Midbrain (tissue), 1 donor: Measurements from ENCODE around the gene NRF1.

Experiments used
- DNase-seq: peaks from one replicate; lab custom pipeline; 2025; lab: John Stamatoyannopoulos, UW

The NRF1 gene

GRCh38 chr7:129771201-129771927, 159.8 kb downstream of the NRF1 start:
- DNase-seq = no peak

DNA sequence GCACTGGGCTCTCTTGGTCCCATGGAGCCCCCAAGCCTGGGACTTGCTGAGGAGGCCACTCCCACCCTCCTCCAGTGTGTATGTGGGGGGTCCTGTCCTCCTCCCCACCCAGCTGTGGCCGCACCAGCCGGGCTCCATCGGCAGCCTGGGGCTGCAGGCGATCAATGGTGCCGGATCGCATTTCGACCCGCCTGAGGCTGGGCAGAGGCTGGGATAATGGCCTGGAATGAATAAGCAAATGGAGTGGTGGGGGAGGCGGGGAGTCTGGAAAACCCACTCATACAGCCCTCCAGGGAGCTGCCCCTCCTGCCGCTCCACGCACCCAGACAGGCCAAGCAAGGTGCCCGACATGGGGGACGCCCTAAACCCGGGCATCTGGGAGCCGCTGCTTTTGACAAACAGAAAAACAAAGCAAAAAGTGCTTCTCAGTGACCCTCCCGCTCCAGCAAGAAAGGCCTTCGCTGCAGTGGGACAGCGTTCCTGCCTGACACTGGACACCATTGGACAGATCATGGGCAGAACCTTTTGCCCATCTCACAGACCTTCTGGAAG, 160.5 kb downstream of the NRF1 start:
- no peak for DNase-seq

- no peak for DNase-seq
Observed at GRCh38 chr7:129772646-129773280, 161.2 kb downstream of the NRF1 start.

GRCh38 chr7:129773328-129773731, 161.8 kb downstream of the NRF1 start:
- no peak for DNase-seq

GRCh38 chr7:129773871-129774270, 162.4 kb downstream of the NRF1 start:
- no peak for DNase-seq

DNA sequence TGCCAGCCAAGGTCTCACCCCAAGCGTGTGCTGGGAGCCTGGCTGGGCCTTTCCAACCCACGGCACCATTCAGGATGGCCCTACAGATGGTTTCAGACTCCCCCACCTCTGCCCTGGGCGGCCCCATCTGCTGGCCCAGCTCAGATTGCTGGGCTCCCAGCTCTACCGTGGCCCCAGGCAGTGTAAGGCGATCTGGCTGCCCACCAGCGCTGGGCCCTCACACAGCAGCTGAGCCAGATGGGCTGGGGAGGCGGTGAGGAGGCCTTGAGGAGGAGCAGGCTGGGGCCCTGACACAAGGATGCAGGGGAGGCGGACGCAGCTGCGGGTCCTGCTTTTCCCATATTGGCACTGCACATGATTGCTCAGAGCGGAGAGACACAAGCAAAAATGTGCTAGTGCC, 162.8 kb downstream of the NRF1 start:
- no peak for DNase-seq

- no peak for DNase-seq
Observed at GRCh38 chr7:129774871-129775694, 163.6 kb downstream of the NRF1 start.

DNA sequence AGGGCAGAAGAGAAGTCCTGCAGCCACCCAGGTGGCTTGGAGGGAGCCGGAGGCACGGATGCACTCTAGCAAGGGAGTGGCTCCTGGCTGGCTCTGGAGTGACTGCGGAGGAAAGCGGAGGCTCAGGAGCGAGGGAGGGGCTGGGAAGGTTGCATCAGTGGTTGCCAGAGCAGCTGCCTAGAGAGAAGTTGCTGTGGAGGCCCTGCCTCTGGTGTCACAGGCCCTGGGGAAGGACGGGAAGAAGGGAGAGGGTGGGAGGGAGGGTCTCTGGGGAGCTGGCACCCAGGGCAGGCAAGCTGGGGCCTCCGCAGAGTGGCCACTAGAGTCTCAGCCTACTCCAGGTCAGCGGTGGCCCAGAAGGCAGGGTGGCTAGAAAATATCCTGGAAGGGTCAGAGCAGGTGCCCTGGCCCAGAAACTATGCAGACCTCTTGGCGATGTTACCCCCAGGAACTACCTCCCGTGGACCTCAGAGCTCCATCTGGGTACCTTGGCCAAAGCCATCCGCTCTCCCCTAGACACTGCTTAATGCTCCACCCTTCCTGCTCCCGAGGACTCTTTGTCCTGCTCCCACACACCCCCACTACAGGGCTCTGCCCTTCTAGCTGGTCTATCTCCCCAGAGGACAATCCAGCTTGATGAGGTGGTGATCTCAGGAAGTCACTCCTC, 164.3 kb downstream of the NRF1 start:
- no peak for DNase-seq

- DNase-seq = no peak
Observed at GRCh38 chr7:129776362-129776722, 164.8 kb downstream of the NRF1 start.

GRCh38 chr7:129777195-129777844, 165.8 kb downstream of the NRF1 start:
- no peak for DNase-seq

DNA sequence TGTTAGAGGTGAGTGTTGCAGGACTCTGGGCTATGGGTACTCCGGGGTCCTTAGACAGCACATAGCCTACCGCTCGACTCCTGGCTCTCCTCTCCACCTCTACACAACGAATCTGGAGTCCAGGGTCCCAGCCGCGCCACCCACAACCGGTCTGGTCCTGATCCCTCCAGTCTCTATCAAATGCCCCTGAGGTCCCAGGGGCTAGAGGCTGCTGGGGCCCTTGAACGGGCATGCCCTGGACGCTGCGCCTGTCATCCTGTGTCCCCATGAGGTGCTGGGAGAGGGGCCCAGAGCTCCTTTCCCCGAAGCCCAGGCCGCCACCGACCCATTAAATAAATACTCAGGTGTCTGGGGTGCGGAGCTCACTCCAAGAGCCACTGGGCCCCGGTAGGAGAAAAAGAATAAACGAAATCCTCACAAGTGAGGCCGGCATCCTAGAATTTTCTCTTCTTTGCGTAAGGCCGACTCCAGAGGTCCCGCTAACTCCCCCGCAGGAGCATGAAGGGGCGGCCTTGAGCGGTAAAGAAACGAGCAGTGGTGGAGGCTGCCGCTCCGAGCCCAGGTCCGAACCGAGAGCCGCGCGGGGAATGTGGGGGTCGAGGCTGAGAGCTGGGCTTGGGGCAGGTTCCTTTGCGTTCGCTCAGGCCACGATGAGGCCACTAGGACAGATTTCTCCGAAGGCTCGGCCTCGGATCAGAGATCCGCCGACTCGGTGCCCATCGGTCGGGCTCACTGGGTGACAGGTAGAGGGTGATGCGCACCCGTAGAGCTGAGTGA, 166.7 kb downstream of the NRF1 start:
- no peak for DNase-seq

- no peak for DNase-seq
Observed at GRCh38 chr7:129778770-129779601, 167.5 kb downstream of the NRF1 start.

DNA sequence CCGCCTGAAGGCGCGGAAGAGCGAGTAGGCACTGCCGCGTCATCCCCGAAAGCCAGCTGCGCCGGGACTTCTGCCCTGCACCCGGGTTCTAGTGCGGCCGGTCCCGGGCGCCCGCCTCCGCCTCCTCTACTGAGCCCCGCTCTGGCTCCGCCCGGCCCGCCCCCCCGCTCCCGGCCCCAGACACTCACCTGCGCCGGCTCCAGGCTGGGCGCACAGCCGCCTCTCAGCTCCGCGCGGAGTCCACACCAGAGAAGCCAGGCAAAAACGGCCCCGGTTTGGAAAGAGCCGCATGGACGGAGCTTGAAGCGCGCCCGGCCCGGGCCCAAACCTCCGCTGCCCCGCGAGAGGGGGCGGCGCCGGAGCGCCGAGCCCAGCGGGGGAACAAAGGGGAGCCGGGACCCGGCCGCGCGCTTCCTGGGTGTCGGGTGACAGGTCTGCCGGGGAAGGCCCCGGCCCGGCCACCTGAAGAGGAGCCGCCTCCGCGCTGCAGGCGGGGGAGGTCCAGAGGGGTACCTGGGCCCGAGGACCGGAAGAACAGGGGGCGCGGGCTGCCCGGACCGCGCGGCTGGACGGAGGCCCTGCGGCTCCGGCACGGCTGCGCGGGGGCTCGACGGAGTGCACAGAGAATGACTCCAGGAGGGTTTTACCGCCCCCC, 168.2 kb downstream of the NRF1 start:
- DNase-seq = no peak

GRCh38 chr7:129780257-129780973, 168.9 kb downstream of the NRF1 start:
- no peak for DNase-seq

DNA sequence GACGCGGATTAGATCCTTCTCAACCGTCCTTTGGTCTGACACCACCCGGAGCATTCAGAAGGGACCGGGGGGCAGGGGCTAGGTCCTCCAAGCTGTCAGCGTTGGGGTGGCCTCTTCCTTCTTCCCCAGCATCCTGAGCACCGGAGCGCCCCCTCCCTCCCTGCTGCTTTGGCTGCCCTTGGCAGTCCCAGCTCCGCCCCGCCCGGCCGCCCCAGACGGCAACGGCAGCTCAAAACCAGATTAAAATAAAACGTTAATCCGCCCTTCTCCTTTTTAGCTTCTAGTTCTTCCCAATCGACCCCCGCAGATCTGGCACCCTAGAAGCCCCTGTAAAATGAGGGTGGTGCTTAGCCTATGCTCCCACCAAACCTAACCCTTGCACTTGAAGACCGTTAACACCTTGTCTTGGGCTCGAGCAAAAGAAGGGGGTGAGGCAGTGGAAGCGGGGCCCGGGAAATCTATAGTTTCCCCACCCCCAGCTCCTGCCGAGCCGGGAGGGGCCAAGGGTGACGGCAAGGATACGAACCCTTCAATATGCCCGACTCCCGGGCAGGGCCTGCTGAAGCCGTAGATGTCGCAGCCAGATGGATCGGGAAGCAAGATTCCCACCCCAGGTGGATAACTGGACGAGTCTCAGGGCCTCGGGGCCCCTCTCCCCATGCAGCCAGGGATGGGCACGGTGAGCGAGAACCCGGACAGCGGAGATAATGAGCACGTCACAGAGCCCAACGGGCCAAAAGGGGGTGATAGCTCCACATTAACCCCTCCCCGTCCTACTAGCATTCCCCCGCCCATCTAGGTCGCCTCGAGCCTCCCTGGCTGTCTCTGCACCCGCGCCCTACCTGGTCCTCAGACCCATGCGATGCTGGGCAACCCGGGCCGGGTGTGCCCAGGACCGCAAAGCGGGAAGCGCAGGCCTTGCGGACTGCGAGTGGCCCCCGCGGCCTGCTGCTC, 169.7 kb downstream of the NRF1 start:
- DNase-seq = no peak

DNA sequence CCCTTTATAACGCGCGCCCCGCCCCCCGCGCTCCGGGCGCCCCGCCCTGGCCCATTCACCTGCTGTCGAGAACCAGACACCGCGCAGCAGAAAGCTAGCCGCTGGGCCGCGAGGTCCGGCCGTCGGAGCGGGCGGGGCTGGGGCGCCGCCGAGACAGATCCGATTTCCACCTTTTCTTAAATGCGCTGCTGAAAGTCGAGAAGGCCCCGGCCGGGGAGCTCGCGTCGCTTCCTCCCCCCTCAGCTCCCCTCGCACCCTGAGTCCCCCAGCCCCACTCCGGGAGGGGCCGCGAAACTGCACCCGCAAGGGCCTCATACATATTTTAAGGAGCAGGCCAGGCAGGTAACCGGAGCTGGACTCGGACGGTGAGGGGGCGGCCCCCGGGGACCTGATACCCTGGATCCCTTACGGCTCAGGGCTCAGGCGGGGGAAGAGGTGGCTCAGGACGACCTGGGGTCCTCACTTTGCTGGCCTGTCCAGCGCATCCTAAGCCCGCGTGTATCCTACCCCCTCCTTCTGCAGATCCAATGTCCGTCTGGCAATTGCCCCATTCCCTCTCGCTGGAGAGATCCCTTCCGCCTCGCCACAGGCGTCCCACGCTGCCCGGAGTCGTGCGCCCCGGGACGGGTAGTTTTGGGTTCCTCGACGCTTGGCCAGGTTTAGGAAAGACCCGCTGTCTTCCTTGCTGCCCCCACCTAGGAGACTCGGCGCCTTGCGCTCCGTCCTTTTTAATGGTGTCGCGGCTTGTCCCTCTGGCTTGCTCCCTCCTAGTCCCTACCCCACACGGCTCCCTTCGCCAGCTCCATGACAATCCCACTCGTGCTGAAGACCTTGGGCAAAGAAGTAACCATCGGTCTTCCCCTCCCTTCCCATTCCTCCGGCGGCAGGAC, 170.7 kb downstream of the NRF1 start:
- no peak for DNase-seq
